ENCODE data around the gene PUS3.

PUS3 gene

DNA sequence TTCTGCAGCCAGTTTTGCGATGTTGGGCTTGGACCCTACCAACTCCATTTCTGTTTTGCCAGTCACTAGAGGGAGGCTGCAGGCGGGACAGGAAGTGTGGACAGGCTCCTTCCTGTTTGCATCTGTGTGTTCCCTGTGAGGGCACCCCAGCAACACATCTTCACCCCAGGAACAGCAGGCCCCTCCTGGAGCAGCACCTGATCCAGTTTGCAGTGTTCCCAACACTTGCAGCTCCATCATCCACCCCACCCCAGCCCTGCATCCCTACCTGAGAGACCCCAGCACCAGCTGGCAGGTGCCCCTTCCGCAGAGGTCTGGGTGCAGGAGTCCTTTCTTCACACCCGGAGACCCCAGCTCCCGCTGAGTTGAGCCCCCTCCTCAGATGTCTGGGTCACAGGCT lies 35.4 kb upstream of the PUS3 start:
- DNase-seq (ENCODE audit: insufficient read length) (no peak), FAIRE-seq (no peak)

DNA sequence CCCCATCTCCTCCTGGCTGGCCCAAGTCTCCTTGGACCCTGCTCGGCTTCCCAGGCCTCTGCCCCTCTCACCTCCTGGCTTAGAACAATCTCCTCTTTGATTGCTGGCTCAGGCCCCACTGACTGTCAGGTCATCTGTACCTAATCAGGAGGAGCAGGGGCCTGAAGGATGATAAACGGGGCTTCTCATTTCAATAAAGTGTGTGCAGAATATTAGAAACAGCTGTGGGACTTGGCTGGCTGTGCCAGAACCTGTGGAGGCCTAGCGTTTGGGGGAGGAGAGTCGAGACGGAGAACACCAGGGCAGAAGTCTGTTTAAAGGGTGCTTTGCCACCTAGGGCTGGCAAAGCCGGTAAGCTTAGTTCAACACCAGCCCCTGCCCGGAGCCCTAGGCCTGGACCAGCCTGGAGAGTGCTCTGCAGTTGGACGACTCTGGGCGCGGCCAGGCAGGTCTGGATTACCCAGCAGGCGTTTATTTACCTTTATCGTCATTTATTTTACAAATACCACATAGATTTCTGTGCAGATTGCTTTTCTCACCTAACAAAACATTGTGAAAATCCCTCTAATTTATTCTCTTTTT lies 32.7 kb upstream of the PUS3 start:
- TF ChIP-seq POLR2AphosphoS5 (IDR thresholded peaks at IDR 0.05; ENCODE audit: low read depth, low read length) = no peak
- no peak for TF ChIP-seq TAF1 (IDR thresholded peaks at IDR 0.05; ENCODE audit: borderline replicate concordance, low read depth, low read length)
- FAIRE-seq (no peak), DNase-seq (ENCODE audit: insufficient read length) (no peak)

More for the DNA sequence above, 35.4 kb upstream of the PUS3 start:
- no peak for TF ChIP-seq POLR2A (IDR thresholded peaks at IDR 0.05; ENCODE audit: low read depth, low read length)

DNA sequence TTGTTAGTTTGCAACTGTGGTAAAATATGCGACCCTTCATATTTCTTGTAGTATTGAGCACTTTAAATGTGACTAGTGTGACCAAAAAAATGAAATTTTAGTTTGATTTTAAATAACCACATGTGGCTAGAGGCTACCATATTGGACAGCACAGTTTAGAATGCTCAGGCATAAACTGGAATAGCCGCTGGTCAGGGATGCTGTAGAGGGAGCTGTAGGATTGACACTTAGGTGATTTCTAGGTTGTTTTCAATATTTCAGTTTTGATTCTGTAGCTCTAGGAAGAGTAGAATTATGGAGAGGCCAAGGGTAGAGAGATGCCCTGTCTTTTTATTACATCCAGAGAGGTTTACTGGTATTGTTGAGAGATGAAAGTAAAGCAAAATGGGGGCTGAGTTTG lies 32.0 kb upstream of the PUS3 start:
- TF ChIP-seq TAF1 (IDR thresholded peaks at IDR 0.05; ENCODE audit: borderline replicate concordance, low read depth, low read length) (no peak), POLR2AphosphoS5 (IDR thresholded peaks at IDR 0.05; ENCODE audit: low read depth, low read length) (no peak), POLR2A (IDR thresholded peaks at IDR 0.05; ENCODE audit: low read depth, low read length) (no peak)
- DNase-seq (ENCODE audit: insufficient read length) (no peak), FAIRE-seq (no peak)

- no peak for DNase-seq (ENCODE audit: insufficient read length)
- no peak for FAIRE-seq
- TF ChIP-seq TAF1 (IDR thresholded peaks at IDR 0.05; ENCODE audit: borderline replicate concordance, low read depth, low read length) (no peak), POLR2A (IDR thresholded peaks at IDR 0.05; ENCODE audit: low read depth, low read length) (no peak), POLR2AphosphoS5 (IDR thresholded peaks at IDR 0.05; ENCODE audit: low read depth, low read length) (no peak)
Measured at GRCh38 chr11:125934473-125934872, 31.5 kb upstream of the PUS3 start.

DNA sequence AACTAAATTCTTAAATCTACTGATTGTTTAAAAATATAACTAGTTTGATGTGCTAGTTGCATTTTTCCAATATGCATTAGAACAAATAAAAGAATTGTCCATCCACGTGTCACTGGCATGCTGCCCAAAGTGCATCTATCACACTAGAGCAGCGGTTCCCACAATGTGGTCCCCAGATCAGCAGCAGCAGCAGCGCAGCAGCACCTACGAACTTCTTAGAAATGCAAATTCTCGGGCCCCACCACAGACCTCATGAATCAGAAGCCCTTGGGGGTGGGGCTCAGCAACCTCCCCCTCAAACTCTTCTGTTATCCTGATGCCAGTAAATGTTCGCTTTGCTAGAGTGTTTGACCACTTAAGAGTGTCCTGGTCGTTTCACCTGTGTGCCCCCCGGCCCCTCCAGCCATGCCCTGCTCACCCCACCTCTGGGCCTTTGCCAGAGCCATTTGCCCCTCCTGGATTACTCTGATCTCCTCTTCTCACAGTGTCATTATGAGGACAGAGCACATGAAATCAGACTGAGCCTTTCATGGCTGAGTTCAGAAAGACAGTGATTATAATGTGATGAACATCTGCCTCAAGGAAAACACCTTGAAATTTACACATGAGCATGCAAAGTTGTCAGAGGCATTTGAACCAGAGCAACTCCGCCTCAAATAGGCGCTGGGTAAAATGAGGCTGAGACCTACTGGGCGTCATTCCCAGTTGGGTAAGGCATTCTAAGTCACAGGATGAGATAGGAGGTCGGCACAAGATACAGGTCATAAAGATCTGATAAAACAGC lies 30.2 kb upstream of the PUS3 start:
- TF ChIP-seq POLR2AphosphoS5 (IDR thresholded peaks at IDR 0.05; ENCODE audit: low read depth, low read length) (no peak), POLR2A (IDR thresholded peaks at IDR 0.05; ENCODE audit: low read depth, low read length) (no peak), TAF1 (IDR thresholded peaks at IDR 0.05; ENCODE audit: borderline replicate concordance, low read depth, low read length) (no peak)
- FAIRE-seq (no peak), DNase-seq (ENCODE audit: insufficient read length) (no peak)

GRCh38 chr11:125932301-125932700 lies 29.3 kb upstream of the PUS3 start:
- DNase-seq (ENCODE audit: insufficient read length) (no peak), FAIRE-seq (no peak)
- TF ChIP-seq TAF1 (IDR thresholded peaks at IDR 0.05; ENCODE audit: borderline replicate concordance, low read depth, low read length) (no peak), POLR2AphosphoS5 (IDR thresholded peaks at IDR 0.05; ENCODE audit: low read depth, low read length) (no peak), POLR2A (IDR thresholded peaks at IDR 0.05; ENCODE audit: low read depth, low read length) (no peak)

DNA sequence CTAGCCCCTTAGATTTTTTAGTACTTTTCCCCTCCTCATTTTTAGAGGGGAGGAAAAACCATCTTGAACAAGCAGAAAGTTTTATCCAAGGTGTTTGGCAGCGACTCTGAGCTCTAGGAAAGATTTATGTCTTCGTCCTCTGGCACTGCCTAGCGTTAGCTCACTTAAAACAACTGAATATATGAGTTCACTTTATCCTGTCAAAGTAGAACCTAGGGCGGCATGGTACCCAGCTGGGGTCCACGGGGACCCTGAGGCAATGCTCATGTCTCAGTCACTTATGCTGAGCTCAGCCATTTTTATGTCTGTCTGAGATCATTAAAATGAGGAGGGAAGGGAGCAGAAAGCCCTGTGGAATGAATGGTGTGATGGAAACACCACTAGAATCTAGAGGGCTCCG lies 28.7 kb upstream of the PUS3 start:
- DNase-seq (ENCODE audit: insufficient read length) (no peak), FAIRE-seq (no peak)
- no peak for TF ChIP-seq TAF1 (IDR thresholded peaks at IDR 0.05; ENCODE audit: borderline replicate concordance, low read depth, low read length)
- TF ChIP-seq POLR2A (IDR thresholded peaks at IDR 0.05; ENCODE audit: low read depth, low read length) = no peak
- no peak for TF ChIP-seq POLR2AphosphoS5 (IDR thresholded peaks at IDR 0.05; ENCODE audit: low read depth, low read length)

DNA sequence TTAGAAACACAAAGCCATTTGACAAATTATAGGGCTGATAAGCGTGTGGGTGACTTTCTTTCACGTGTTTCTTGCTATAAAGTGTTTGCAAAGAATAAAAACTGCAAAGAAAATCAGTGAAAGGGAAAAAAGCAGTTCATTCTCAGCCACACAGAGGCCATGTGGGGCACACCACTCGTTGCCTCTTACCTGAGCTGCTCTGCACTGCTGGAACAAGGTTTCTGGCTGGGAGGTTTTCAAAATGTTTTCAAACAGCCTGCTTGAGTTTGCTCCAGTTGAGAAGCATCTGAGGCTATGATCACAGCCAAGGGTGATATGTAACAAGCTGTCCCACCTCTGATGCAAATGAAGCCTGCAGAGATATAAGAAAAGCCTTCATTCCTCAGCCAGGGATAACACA lies 28.1 kb upstream of the PUS3 start:
- no peak for FAIRE-seq
- TF ChIP-seq TAF1 (IDR thresholded peaks at IDR 0.05; ENCODE audit: borderline replicate concordance, low read depth, low read length) = no peak
- TF ChIP-seq POLR2A (IDR thresholded peaks at IDR 0.05; ENCODE audit: low read depth, low read length) = no peak
- TF ChIP-seq POLR2AphosphoS5 (IDR thresholded peaks at IDR 0.05; ENCODE audit: low read depth, low read length) = no peak
- DNase-seq (ENCODE audit: insufficient read length) = no peak

DNA sequence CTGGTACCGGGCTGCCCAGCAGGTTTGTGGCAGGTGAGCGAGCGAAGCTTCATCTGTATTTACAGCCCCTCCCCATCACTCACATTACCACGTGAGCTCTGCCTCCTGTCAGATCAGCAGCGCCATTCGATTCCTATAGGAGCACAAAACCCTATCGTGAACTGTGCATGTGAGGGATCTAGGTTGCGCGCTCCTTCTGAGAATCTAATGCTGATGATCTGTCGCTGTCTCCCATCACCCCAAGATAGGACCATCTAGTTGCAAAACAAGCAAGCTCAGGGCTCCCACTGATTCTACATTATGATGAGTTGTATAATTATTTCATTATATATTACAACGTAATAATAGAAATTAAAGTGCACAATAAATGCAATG lies 27.1 kb upstream of the PUS3 start:
- DNase-seq (ENCODE audit: insufficient read length) (no peak), FAIRE-seq (no peak)
- TF ChIP-seq TAF1 (IDR thresholded peaks at IDR 0.05; ENCODE audit: borderline replicate concordance, low read depth, low read length) (no peak), POLR2A (IDR thresholded peaks at IDR 0.05; ENCODE audit: low read depth, low read length) (no peak), POLR2AphosphoS5 (IDR thresholded peaks at IDR 0.05; ENCODE audit: low read depth, low read length) (no peak)

DNA sequence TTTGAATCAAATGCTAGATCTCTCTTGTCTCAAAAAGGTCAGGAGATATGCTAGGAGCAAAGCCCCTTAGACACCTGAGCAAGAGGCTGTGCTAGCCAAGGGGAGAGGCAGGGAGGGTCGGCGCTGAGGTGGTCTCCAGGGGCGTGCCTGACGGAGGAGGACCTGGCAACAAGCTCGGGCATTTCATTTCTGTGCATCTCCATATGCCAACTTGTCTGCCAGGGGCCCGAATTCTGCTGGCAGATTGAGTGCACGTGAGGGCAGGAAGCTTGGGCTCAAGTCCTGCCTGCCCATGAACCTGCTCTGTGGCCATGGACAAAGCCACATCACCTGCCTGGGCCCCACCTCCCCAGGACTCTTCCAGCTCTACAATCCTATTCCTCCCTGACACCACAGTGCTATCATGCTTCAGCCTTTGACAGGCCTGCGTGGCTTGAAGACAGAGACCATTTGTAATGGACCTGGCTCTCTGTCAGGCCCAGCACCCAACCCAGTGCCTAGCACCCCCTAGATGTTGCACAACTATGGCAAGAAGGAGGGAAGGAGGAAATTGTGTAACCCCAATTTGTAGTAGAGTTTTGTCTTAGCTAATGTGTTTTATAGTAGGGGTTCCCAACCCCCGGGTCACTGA lies 26.6 kb upstream of the PUS3 start:
- FAIRE-seq = no peak
- no peak for DNase-seq (ENCODE audit: insufficient read length)
- TF ChIP-seq TAF1 (IDR thresholded peaks at IDR 0.05; ENCODE audit: borderline replicate concordance, low read depth, low read length) (no peak), POLR2AphosphoS5 (IDR thresholded peaks at IDR 0.05; ENCODE audit: low read depth, low read length) (no peak), POLR2A (IDR thresholded peaks at IDR 0.05; ENCODE audit: low read depth, low read length) (no peak)

DNA sequence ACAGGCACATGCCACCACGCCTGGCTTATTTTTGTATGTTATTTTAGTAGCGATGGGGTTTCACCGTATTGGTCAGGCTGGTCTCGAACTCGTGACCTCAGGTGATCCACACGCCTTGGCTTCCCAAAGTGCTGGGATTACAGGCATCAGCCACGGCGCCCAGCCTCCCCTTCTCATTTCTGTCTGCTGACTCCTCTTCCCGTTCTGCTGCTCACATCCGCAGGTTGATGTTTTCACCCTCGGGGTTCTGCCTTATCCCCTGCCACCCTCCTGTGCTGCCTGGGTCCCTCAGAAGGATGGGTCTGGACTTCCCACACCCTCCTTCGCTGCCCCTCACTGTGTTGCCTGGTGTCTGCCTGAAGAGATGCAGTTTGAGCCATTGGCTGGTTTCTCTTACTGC lies 23.7 kb upstream of the PUS3 start:
- TF ChIP-seq POLR2A (IDR thresholded peaks at IDR 0.05; ENCODE audit: low read depth, low read length) (no peak), POLR2AphosphoS5 (IDR thresholded peaks at IDR 0.05; ENCODE audit: low read depth, low read length) (no peak), TAF1 (IDR thresholded peaks at IDR 0.05; ENCODE audit: borderline replicate concordance, low read depth, low read length) (no peak)
- DNase-seq (ENCODE audit: insufficient read length) (no peak), FAIRE-seq (no peak)

DNA sequence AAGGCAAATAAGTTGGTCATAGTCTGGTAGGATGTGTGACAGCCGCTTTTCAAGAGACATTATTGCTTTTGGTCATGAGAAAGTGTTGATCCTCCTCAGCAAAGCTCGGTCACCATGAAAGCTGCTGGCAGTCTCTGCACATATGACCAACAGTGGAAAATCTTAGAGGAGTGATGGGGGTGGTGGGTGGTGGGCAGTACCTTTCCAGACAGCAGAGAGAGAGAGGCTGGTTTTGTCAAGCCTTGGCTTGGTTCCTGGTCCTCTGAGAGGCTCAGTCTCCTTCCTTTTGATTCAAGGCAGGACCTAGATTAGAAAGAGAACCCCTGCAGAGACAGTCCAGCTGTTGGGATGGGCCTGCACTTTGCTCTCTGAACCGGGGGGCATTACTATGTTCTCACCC lies 22.8 kb upstream of the PUS3 start:
- FAIRE-seq (no peak), DNase-seq (ENCODE audit: insufficient read length) (no peak)
- no peak for TF ChIP-seq POLR2AphosphoS5 (IDR thresholded peaks at IDR 0.05; ENCODE audit: low read depth, low read length)
- no peak for TF ChIP-seq TAF1 (IDR thresholded peaks at IDR 0.05; ENCODE audit: borderline replicate concordance, low read depth, low read length)
- no peak for TF ChIP-seq POLR2A (IDR thresholded peaks at IDR 0.05; ENCODE audit: low read depth, low read length)

All from GM12892 (cell line).